ENCODE data around the gene CTDP1. TPM values are rescaled to one million over a fixed set of nuclear protein-coding genes. Genes with fewer than 3 reads are reported as not detected.

The CTDP1 gene
- total RNA-seq, 1 donor from 2014 or later: 22.8 TPM

DNA sequence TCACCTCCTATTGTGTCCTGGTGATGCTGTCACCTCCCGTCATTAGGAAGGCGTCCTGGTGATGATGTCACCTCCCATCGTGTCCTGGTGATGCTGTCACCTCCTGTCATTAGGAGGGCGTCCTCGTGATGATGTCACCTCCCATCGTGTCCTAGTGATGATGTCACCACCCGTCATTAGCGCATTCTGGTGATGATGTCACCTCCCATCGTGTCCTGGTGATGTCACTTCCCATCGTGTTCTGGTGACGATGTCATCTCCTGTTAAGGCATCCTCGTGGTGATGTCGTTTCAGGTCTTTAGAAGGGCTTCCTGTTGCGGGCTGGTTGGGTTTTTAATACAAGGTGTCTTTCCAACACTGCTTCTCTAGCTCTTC lies 40.7 kb downstream of the CTDP1 start:
- TF ChIP-seq, protein P1, sequence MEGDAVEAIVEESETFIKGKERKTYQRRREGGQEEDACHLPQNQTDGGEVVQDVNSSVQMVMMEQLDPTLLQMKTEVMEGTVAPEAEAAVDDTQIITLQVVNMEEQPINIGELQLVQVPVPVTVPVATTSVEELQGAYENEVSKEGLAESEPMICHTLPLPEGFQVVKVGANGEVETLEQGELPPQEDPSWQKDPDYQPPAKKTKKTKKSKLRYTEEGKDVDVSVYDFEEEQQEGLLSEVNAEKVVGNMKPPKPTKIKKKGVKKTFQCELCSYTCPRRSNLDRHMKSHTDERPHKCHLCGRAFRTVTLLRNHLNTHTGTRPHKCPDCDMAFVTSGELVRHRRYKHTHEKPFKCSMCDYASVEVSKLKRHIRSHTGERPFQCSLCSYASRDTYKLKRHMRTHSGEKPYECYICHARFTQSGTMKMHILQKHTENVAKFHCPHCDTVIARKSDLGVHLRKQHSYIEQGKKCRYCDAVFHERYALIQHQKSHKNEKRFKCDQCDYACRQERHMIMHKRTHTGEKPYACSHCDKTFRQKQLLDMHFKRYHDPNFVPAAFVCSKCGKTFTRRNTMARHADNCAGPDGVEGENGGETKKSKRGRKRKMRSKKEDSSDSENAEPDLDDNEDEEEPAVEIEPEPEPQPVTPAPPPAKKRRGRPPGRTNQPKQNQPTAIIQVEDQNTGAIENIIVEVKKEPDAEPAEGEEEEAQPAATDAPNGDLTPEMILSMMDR (conservative IDR thresholded peaks at IDR 0.05): no peak
- Mint-ChIP-seq H3K4me3 (no peak overlapping the region), H3K9me3 (no peaks in the 10 kb centered on the region), H3K4me1 (no peaks in the 10 kb centered on the region), H3K36me3 (ENCODE audit: low read depth) (peaks cover 34% of the 10 kb centered on the region), H3K27me3 (ENCODE audit: low read depth) (no peaks in the 10 kb centered on the region), H3K27ac (ENCODE audit: unreplicated experiment) (peak overlapping the region; percentile 67)
- no peak for DNase-seq (ENCODE audit: low read depth, low spot score)

DNA sequence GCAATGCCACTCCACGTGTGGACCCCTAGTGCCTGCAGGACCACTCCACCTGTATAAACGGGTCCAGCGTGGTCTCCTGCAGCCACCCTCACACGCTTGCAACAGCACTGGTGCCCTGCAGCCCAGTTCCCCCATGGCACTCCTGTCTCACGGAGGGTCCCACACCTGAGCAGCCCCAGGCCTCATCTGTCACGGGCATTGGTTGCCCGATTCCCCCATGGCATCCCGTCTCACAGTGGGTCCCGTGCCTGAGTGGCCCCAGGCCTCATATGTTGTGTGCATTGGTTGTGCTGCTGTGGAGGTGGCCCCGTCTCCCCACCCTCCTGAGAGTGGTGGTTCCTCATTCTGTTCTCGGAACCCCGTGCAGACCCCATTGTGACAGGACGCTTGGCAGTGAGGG lies 43.4 kb downstream of the CTDP1 start:
- no peak for DNase-seq (ENCODE audit: low read depth, low spot score)
- H3K27me3 Mint-ChIP-seq (ENCODE audit: low read depth): no peaks in the 10 kb centered on the region
- peaks cover 49% of the 10 kb centered on the region for H3K36me3 Mint-ChIP-seq (ENCODE audit: low read depth)
- TF ChIP-seq, protein P1 (conservative IDR thresholded peaks at IDR 0.05): no peak
- no peaks in the 10 kb centered on the region for H3K9me3 Mint-ChIP-seq
- H3K4me3 Mint-ChIP-seq: no peak overlapping the region
- H3K27ac Mint-ChIP-seq (ENCODE audit: unreplicated experiment): no peak overlapping the region
- no peaks in the 10 kb centered on the region for H3K4me1 Mint-ChIP-seq

DNA sequence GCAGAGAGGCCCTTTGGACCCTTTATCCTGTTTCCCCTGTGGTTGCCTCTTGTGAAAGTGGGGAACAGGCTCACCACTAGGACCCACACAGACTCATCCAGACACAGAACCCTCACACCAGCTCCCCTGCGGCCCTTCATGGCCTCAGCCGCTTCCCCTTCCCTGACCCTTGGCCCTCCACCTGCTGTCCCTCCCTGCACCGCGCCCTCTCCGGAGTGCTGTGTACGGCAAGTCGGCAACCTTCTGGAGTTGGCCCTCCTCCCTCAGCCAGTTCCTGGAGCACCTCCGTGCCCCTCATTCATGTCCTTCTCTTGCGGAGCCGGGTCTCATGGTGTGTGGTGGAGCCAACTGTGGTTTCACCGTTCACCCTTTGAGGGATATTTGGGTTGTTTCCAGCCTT lies 44.0 kb downstream of the CTDP1 start:
- no peak overlapping the region for H3K4me3 Mint-ChIP-seq
- H3K9me3 Mint-ChIP-seq: no peaks in the 10 kb centered on the region
- DNase-seq (ENCODE audit: low read depth, low spot score): no peak
- H3K4me1 Mint-ChIP-seq: no peaks in the 10 kb centered on the region
- TF ChIP-seq, protein P1 (conservative IDR thresholded peaks at IDR 0.05): no peak
- peaks cover 50% of the 10 kb centered on the region for H3K36me3 Mint-ChIP-seq (ENCODE audit: low read depth)
- no peaks in the 10 kb centered on the region for H3K27me3 Mint-ChIP-seq (ENCODE audit: low read depth)
- no peak overlapping the region for H3K27ac Mint-ChIP-seq (ENCODE audit: unreplicated experiment)

DNA sequence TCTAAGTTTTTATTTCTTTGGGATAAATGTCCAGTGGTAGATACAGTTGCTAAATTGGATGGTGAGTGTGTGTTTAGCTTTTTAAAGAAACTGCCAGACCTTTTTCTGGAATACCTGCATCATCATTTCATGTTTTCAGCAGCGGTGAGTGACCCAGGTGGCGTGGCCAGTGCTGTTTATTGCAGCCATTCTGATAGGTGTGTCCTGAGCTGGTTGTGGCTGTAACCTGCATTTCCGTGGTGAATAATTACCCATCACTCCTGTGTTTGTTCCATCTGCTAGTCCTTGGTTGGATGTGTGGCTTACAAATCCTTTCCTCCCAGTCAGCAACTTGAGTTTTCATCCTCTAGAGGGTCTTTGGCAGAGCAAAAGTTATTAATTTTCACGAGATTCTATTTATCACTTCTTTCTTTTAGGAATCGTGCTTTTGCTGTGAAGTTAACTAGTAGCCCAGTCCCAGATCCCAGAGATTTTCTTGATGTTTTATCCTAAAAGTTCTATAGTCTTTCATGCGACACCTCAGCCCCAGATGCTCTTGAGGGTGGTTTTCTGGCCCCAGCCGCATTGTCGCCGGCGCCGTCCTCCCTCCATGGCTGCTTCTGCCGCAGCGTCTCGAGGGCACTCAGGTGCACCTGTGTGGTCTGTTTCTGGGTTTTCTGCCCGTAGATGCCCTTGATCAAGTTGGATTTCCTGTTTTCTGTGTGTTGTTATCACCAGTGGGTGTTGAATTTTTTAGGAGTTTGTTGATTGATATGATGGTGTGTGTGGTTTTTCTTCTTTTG lies 44.9 kb downstream of the CTDP1 start:
- DNase-seq (ENCODE audit: low read depth, low spot score): no peak
- Mint-ChIP-seq H3K27me3 (ENCODE audit: low read depth) (no peaks in the 10 kb centered on the region), H3K4me1 (no peaks in the 10 kb centered on the region), H3K36me3 (ENCODE audit: low read depth) (peaks cover 48% of the 10 kb centered on the region), H3K27ac (ENCODE audit: unreplicated experiment) (no peak overlapping the region), H3K9me3 (no peaks in the 10 kb centered on the region), H3K4me3 (no peak overlapping the region)
- TF ChIP-seq, protein P1 (conservative IDR thresholded peaks at IDR 0.05): no peak

DNA sequence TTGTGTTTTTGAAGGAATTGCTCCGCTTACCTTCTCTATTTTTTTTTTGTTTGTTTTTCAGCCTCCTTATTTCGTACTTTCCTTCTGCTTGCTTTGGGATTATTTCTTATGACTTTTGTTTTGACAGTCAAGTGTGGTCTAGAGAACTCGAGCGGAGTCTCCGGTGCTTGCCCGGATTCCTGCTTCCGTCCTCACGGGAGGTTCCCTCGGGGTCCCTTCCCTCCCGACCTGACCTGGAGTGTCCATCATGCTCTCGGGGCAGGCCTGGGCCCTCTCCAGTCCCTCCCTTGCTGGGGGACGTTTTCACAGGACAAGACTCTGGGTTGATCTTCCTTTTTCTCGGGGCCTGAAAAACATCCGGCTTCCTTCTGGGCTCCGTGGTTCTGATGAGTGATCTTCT lies 45.9 kb downstream of the CTDP1 start:
- TF ChIP-seq, protein P1 (conservative IDR thresholded peaks at IDR 0.05): no peak
- H3K4me1 Mint-ChIP-seq: no peaks in the 10 kb centered on the region
- H3K27ac Mint-ChIP-seq (ENCODE audit: unreplicated experiment): no peak overlapping the region
- H3K9me3 Mint-ChIP-seq: no peaks in the 10 kb centered on the region
- H3K36me3 Mint-ChIP-seq (ENCODE audit: low read depth): peaks cover 47% of the 10 kb centered on the region
- H3K4me3 Mint-ChIP-seq: no peak overlapping the region
- no peak for DNase-seq (ENCODE audit: low read depth, low spot score)
- no peaks in the 10 kb centered on the region for H3K27me3 Mint-ChIP-seq (ENCODE audit: low read depth)
